H1 (cell line): ENCODE measurements around the gene TIMP3. TPM values are rescaled to one million over a fixed set of nuclear protein-coding genes. Genes with fewer than 3 reads are reported as not detected.

Experiments
- CTCF ChIA-PET: fragments of 300-600 bp; sonication (Branson Sonifier 250); formaldehyde crosslinking; loops from one replicate; lab custom pipeline; 2021; ENCODE audit not compliant: partially characterized antibody; lab: Charles Lee
- POLR2A ChIA-PET: fragments of 300-600 bp; sonication (Branson Sonifier 250); formaldehyde crosslinking; loops from one replicate; lab custom pipeline; 2021; ENCODE audit warnings: inconsistent platforms; ENCODE audit not compliant: partially characterized antibody; lab: Charles Lee
- DNase-seq, 2 experiments: peaks; one replicate each; pipeline versions ENCODE4 v3.0.0 to v3.0.0-alpha.2; 2010 to 2022; ENCODE audit warnings: low spot score in 2 of 2, low read depth in 1 of 2, mixed read lengths in 1 of 2
- FAIRE-seq: peaks from 2 replicates; lab custom pipeline; 2011; peaks lifted over from hg19 to GRCh38; lab: Jason Lieb, UNC
- H2AFZ ChIP-seq: 2 replicates; pipeline ENCODE4 v1.8.1; 2012; ENCODE audit warnings: low read length, inconsistent platforms
- H2AK5ac ChIP-seq: 2 replicates; pipeline ENCODE4 v1.6.1; 2013; ENCODE audit warnings: low read depth, low read length
- H2BK120ac ChIP-seq: replicated peaks from 2 replicates; pipeline ENCODE3; 2013; ENCODE audit warnings: low read depth, low read length, inconsistent platforms
- H2BK12ac ChIP-seq: 2 replicates; pipeline ENCODE4 v1.6.1; 2013; ENCODE audit warnings: low read depth, low read length
- H2BK15ac ChIP-seq: 2 replicates; pipeline ENCODE4 v1.6.1; 2013; ENCODE audit warnings: low read length
- H2BK20ac ChIP-seq: 2 replicates; pipeline ENCODE4 v1.6.1; 2013; ENCODE audit warnings: low read length
- H2BK5ac ChIP-seq: 2 replicates; pipeline ENCODE4 v1.6.1; 2013; ENCODE audit warnings: low read depth, low read length
- H3K14ac ChIP-seq: 2 replicates; pipeline ENCODE4 v1.6.1; 2013; ENCODE audit warnings: inconsistent platforms; ENCODE audit not compliant: insufficient read length
- H3K18ac ChIP-seq: 2 replicates; pipeline ENCODE4 v1.6.1; 2013; ENCODE audit warnings: low read length; ENCODE audit errors: extremely low read depth
- H3K23ac ChIP-seq: 2 replicates; pipeline ENCODE4 v1.6.1; 2013; ENCODE audit warnings: inconsistent platforms; ENCODE audit not compliant: insufficient read length
- H3K23me2 ChIP-seq: 2 replicates; pipeline ENCODE4 v1.6.1; 2013; ENCODE audit warnings: low read depth, low read length
- H3K27ac ChIP-seq: 2 replicates; pipeline ENCODE4 v1.6.1; 2011; ENCODE audit warnings: low read depth, low read length, inconsistent platforms
- H3K27me3 ChIP-seq, 4 experiments: replicated peaks in 1 of 4; 1 replicate in 1 of 4; 2 replicates in 3 of 4; pipeline versions ENCODE4 v1.6.1 to v1.8.1; 2011 to 2013; ENCODE audit warnings: low read length in 3 of 4, mild to moderate bottlenecking in 3 of 4, inconsistent platforms in 2 of 4, mixed read lengths in 2 of 4, moderate library complexity in 1 of 4; ENCODE audit not compliant: control insufficient read depth in 3 of 4, insufficient read depth in 3 of 4; ENCODE audit errors: extremely low read depth in 1 of 4
- H3K36me3 ChIP-seq, 4 experiments: 2 replicates each; pipeline versions ENCODE4 v1.6.1 to v1.8.1; 2011 to 2013; ENCODE audit warnings: mild to moderate bottlenecking in 4 of 4, low read length in 3 of 4, moderate library complexity in 2 of 4, control low read depth in 1 of 4, inconsistent platforms in 1 of 4; ENCODE audit not compliant: insufficient read depth in 4 of 4, control insufficient read depth in 2 of 4
- H3K4ac ChIP-seq: replicated peaks from 2 replicates; pipeline ENCODE3; 2013; ENCODE audit warnings: low read length, low read depth, mixed read lengths, inconsistent platforms; ENCODE audit not compliant: insufficient read length
- H3K4me1 ChIP-seq, 4 experiments: replicated peaks in 1 of 4; 1 replicate in 1 of 4; 2 replicates in 3 of 4; pipeline versions ENCODE4 v1.6.1 to v1.8.1; 2011 to 2013; ENCODE audit warnings: low read length in 3 of 4, inconsistent platforms in 2 of 4, mixed read lengths in 1 of 4; ENCODE audit not compliant: insufficient read depth in 4 of 4, control insufficient read depth in 3 of 4
- H3K4me2 ChIP-seq, 2 experiments: 2 replicates each; pipeline versions ENCODE4 v1.6.1 to v1.8.1; 2011 to 2013; ENCODE audit warnings: low read depth in 2 of 2, low read length in 2 of 2, control low read depth in 1 of 2, inconsistent platforms in 1 of 2, mild to moderate bottlenecking in 1 of 2; ENCODE audit not compliant: insufficient read depth in 1 of 2
- H3K4me3 ChIP-seq, 4 experiments: fragments of 200-600, 300-600 bp in 1 of 4; sonication (generic), shearing (Covaris generic), sonication (Bioruptor Twin) in 1 of 4; 2 replicates each; pipeline versions ENCODE4 v1.5.1 to v1.8.1; 2011 to 2016; ENCODE audit warnings: low read length in 4 of 4, low read depth in 3 of 4, control low read depth in 2 of 4, inconsistent platforms in 2 of 4, mild to moderate bottlenecking in 2 of 4, mixed read lengths in 1 of 4, moderate library complexity in 1 of 4; ENCODE audit not compliant: insufficient read depth in 2 of 4; ENCODE audit errors: extremely low read depth in 1 of 4
- H3K56ac ChIP-seq: replicated peaks from 2 replicates; pipeline ENCODE3; 2013; ENCODE audit warnings: low read depth, mild to moderate bottlenecking, mixed read lengths, low read length, inconsistent platforms; ENCODE audit not compliant: insufficient read length
- H3K79me1 ChIP-seq: 2 replicates; pipeline ENCODE4 v1.6.1; 2013; ENCODE audit warnings: low read depth, low read length, control low read depth
- H3K79me2 ChIP-seq, 2 experiments: 2 replicates each; pipeline versions ENCODE4 v1.6.1 to v1.8.1; 2012 to 2013; ENCODE audit warnings: low read length in 2 of 2, mild to moderate bottlenecking in 2 of 2, inconsistent platforms in 1 of 2; ENCODE audit not compliant: insufficient read depth in 2 of 2, control insufficient read depth in 1 of 2
- H3K9ac ChIP-seq, 4 experiments: replicated peaks in 1 of 4; 1 replicate in 1 of 4; 2 replicates in 3 of 4; pipeline versions ENCODE4 v1.6.1 to v1.8.1; 2011 to 2013; ENCODE audit warnings: low read depth in 3 of 4, low read length in 3 of 4, control low read depth in 2 of 4, mild to moderate bottlenecking in 2 of 4, moderate library complexity in 2 of 4, inconsistent platforms in 1 of 4; ENCODE audit errors: extremely low read depth in 1 of 4
- H3K9me3 ChIP-seq, 2 experiments: 2 replicates each; pipeline versions ENCODE4 v1.6.1 to v1.8.1; 2012 to 2013; ENCODE audit warnings: mild to moderate bottlenecking in 2 of 2, moderate library complexity in 2 of 2, control low read depth in 1 of 2, inconsistent platforms in 1 of 2, low read depth in 1 of 2, low read length in 1 of 2, mixed read lengths in 1 of 2; ENCODE audit not compliant: insufficient read depth in 2 of 2
- H4K20me1 ChIP-seq, 2 experiments: replicated peaks in 1 of 2; 2 replicates each; pipeline versions ENCODE3 to v1.8.1; 2011 to 2013; ENCODE audit warnings: inconsistent platforms in 2 of 2, low read length in 2 of 2, mild to moderate bottlenecking in 1 of 2; ENCODE audit not compliant: insufficient read depth in 2 of 2, control insufficient read depth in 1 of 2
- H4K5ac ChIP-seq: 2 replicates; pipeline ENCODE4 v1.6.1; 2013; ENCODE audit warnings: low read length, low read depth, mixed read lengths, inconsistent platforms; ENCODE audit not compliant: insufficient read length
- H4K8ac ChIP-seq: 2 replicates; pipeline ENCODE4 v1.8.0; 2013; ENCODE audit warnings: mild to moderate bottlenecking, moderate library complexity, low read length, inconsistent platforms; ENCODE audit not compliant: insufficient read depth; ENCODE audit errors: extremely low read depth
- H4K91ac ChIP-seq: replicated peaks from 2 replicates; pipeline ENCODE3; 2013; ENCODE audit warnings: low read length, mixed read lengths, inconsistent platforms; ENCODE audit not compliant: insufficient read length
- RXRA ChIP-seq: IDR thresholded peaks from 2 replicates; pipeline ENCODE4 v1.6.1; 2011; ENCODE audit warnings: low read depth, mild to moderate bottlenecking, low read length, moderate library complexity; ENCODE audit not compliant: insufficient read depth
- WGBS, 2 experiments: shearing (Covaris generic) in 1 of 2; methylation state at CpG; one replicate each; pipeline versions ENCODE4 v1.1.6 to v1.1.7; 2013 to 2015; ENCODE audit warnings: low lambda C conversion rate in 2 of 2, mixed read lengths in 2 of 2, inconsistent platforms in 1 of 2, low coverage in 1 of 2, missing lambda C conversion rate in 1 of 2; ENCODE audit not compliant: insufficient replicate concordance in 2 of 2, insufficient coverage in 1 of 2, insufficient read length in 1 of 2; ENCODE audit errors: extremely low coverage in 1 of 2, missing lambda C conversion rate in 1 of 2; 5-methylcytosine and 5-hydroxymethylcytosine counted together
- polyA plus RNA-seq, 7 experiments: library from polyadenylated mRNA; depleted of rRNA in 3 of 7; stranded (reverse) in 5 of 7; unstranded in 2 of 7; fragments of >200 nt in 5 of 7; fragments of 200-250 nt in 2 of 7; gene quantifications; 1 replicate in 5 of 7; 2 replicates in 1 of 7; 4 replicates in 1 of 7; pipeline versions ENCODE4 v1.2.1 to v1.2.3, GENCODE V29; 2011 to 2013; ENCODE audit warnings: missing spikeins in 2 of 7, mixed read lengths in 2 of 7
- total RNA-seq: library from RNA; stranded (reverse); fragmentation: NEBNext Ultra II Directional; extraction: Animal tissue kit (Norgen Biotek cat#: 25700); gene quantifications from 2 replicates; pipeline ENCODE4 v1.2.1, GENCODE V29; 2021

TIMP3 gene
- total and polyA plus RNA-seq, 2 of the 8 experiments (the other 6 are each of a cell fraction or from before 2014, with no cell fraction given) = 1.3 to 4.7 TPM

DNA sequence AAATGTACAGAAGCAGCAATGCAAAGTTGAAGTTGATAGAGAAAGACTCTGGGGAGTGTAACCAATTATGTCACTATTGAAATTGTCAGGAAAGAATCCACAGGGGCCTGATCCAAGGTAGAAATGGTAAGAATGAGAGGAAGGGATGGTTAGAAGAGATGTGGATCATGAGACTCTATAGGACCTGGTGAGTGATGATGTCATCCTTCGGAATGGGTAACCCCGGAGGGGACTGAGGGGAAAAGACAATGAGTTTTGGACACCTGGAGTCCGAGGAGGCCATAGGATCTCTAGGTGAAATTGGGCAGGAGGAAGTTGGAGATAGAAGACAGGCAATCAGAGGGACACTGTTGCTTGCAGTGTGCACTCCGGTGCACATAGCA lies 6.3 kb upstream of the TIMP3 start:
- CTCF ChIA-PET = interaction anchor here (0.7 to 12.8 kb wide), 27 partner anchors 10 to 313 kb away, joined by 3 to 167 read pairs (median 6); no protein-coding TSS in a partner anchor
- no peaks in the 10 kb centered on the region for H3K79me1 ChIP-seq
- no peaks in the 10 kb centered on the region; a peak in 1 of 7 replicates for H3K27me3 ChIP-seq
- no peak for TF ChIP-seq RXRA
- no peak overlapping the region for H2BK20ac ChIP-seq
- H2AK5ac ChIP-seq = no peak overlapping the region
- no peak overlapping the region for H3K4ac ChIP-seq
- no peak overlapping the region for H3K27ac ChIP-seq
- FAIRE-seq = no peak
- H3K36me3 ChIP-seq = no peaks in the 10 kb centered on the region; a peak in 1 of 8 replicates
- H2BK12ac ChIP-seq = no peak overlapping the region
- no peaks in the 10 kb centered on the region for H3K79me2 ChIP-seq
- H4K8ac ChIP-seq = no peak overlapping the region
- DNase-seq = no peak
- no peak overlapping the region for H3K56ac ChIP-seq
- WGBS, 2 experiments = 83% methylated on average over 4 of the region's 4 CpGs; no CpG with 5 or more reads in 1 of the 2 experiments
- H3K14ac ChIP-seq = no peak overlapping the region
- no peaks in the 10 kb centered on the region for H3K4me1 ChIP-seq
- no peak overlapping the region for H2BK15ac ChIP-seq
- no peak overlapping the region for H3K9ac ChIP-seq
- H3K4me3 ChIP-seq = no peak overlapping the region
- no peak overlapping the region for H3K23ac ChIP-seq
- H2BK120ac ChIP-seq = no peak overlapping the region
- no peak overlapping the region for H2AFZ ChIP-seq
- no peaks in the 10 kb centered on the region for H3K9me3 ChIP-seq
- no peak overlapping the region for H4K5ac ChIP-seq
- POLR2A ChIA-PET = interaction anchor here (1.9 kb wide), 1 partner anchor 15 kb away, joined by 3 read pairs; no protein-coding TSS in a partner anchor
- H3K18ac ChIP-seq = no peak overlapping the region
- no peaks in the 10 kb centered on the region for H3K23me2 ChIP-seq
- peaks cover 4 to 7% of the 10 kb centered on the region in 2 experiments for H4K20me1 ChIP-seq
- H3K4me2 ChIP-seq = no peak overlapping the region
- no peak overlapping the region for H2BK5ac ChIP-seq
- H4K91ac ChIP-seq = no peak overlapping the region
